GM19324 (cell line): ENCODE data around the gene GAL3ST3.

Source experiments
- ATAC-seq: cut with Tn5 transposase; IDR thresholded peaks from one replicate; pipeline ENCODE4 v1.9.1; 2021; ENCODE audit warnings: mild to moderate bottlenecking, moderate library complexity; ENCODE audit not compliant: unreplicated experiment, low FRiP score

Gene GAL3ST3

DNA sequence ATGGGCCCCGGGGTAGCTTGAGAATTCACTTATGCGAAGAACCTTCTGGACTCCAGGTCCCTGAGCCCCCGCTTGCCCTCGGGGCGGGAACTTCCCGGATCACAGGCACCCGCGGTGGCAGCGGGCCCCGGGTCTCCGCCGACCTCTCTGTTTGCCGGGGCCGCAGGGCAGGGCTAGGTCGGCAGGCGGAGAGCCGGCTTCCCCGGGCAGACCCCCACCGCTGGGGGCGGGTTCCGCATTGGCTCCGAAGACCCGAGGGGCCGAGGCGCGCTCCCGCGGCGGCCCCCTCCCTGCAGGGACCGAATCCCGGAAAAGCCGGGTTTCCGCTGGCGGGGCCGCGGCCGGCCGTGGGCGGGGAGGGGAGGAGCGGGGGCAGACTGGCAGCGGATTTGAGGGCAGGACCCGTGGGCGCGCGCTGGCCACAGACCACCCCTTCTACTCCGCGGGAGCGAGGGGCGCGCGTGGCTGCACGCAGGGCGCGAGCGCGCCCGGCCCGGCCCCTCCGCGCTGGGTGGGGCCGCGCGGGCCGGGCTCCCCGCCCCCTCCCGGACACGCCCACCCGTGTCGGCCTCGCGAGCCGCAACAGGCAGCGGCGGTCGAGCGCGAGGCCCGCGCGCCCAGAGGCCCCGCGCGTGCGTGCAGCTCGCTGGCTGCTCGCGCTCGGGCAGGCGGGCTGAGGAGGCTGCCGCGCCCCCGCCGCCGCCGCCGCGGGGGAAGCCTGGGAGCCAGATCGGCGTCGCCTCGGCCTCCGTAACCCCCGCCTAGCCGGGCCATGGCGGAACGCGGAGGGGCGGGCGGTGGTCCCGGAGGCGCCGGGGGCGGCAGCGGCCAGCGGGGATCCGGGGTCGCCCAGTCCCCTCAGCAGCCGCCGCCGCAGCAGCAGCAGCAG lies 21.0 kb upstream of the GAL3ST3 start, which contains the start of gene PACS1:
TSS of gene PACS1 (plus strand) at position 558 of the 889 bp plus-strand sequence. CDS start at position 773, 215 bp downstream.
- peak; percentile 79 for ATAC-seq

DNA sequence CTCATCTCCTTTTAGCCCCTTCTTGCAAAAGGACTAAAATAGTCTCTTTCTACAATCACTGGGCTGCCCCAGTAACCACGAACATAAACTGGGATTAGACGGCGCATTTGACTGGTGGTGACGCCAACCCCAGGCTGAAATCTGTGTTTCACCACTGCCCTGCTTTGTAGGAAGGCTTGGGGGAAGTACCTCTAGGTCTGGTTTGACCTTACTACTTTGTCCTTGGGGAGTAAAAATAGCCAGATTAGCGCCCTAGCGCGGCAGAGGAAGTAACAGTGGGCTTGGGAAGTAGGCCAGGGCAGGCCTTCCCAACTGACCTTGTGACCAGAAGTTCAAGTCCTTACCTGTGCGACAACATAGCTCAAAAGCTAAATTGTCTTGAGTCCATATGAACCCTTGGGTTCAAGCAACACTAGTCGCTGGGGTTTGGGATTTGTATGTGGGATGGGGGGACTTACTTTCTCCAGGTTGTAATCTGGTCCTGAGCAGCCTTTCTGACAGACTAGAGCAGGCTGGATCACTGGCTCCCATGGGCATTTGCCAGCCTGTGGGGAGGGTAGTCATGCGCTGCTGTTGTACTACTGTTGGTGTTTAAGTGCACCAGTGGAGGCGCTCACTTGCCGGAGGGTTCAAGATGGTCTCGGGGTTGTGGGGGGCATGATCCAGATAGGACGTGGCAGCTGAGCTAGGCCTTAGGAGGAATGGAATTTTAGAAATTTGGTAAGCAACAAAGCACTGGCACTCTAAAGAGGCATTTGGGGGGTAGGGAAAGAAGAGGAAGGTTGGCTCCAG lies 20.2 kb upstream of the GAL3ST3 start:
- ATAC-seq, result peak; percentile 2

- no peak for ATAC-seq
These were observed 19.3 kb upstream of the GAL3ST3 start for GRCh38 chr11:66068154-66068821.

DNA sequence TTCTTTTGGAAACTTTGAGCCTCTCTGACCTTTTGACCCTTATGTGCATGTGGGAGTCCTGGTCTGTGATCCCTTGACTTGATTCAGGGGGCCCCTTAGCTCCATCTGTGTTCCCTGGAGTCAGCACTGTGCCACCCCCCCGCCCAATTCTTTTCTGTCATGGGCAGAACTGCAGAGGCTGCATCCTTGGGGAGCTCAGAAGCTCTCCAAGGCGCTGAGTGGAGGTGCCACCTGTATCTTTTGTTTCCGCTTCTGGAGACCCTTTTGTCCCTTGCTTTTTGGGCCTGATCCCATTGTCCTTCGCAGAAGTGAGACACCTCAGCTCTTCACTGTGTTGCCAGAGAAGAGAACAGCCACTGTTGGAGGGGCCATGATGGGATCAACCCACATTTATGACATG lies 18.7 kb upstream of the GAL3ST3 start:
- ATAC-seq, result no peak

DNA sequence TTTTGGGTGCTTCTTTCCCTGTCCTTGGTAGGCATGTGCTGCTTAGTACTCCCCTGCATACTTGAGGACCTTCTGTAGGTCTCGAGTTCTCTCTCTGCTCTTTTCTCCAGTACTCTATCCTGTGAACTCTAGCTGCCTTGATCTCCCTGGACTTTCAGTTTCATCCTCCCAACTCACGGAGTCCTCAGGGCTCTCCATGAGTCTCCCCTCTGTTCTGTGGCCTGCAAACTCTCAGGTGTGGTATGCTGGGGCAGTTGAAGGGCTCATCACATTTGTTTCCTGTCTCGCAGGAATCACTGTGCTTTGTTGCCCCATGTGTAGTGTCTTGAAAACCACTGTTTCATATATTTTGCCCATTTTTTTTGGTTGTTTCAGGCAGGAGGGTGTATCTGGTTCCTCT lies 17.8 kb upstream of the GAL3ST3 start:
- no peak for ATAC-seq

GRCh38 chr11:66064571-66064970 lies 15.6 kb upstream of the GAL3ST3 start:
- no peak for ATAC-seq

DNA sequence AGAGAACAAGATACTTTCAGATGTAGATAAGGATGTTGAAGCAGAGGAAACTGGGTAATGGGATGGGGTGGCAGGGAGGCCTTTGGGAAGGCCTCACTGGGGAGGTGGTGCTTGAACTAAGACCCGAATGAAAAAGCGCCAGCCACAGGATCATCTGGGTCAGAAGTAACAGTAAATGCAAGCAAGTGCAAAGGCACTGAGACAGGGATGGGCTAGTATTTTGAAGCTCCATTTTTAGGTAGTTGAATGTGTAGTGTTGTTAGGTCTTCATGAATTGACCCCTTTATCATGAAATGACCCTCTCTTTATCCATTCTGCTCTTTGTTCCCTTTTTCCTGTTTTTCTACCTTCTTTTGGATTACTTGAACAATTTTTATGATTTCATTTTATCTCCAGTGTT lies 14.9 kb upstream of the GAL3ST3 start:
- no peak for ATAC-seq

DNA sequence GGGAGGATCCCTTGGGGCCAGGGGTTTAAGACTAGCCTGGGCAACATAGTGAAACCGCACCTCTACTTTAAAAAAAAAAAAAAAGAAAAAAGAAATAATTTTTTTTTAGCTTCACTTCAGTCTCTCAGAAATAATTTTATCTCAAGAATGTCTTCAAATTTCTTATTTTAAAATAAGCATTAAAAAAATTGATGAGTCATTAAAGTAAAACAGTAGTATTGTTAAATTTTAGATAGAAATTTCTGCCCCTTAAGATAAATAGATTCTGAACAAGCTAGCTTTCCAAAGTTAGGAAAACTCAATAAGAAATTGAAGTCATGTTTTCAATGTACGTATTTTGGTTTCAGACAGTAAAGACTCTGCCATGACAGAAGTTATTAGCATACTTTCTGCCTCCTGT lies 13.4 kb upstream of the GAL3ST3 start:
- ATAC-seq, result no peak

- no peak for ATAC-seq
These were observed 12.3 kb upstream of the GAL3ST3 start for GRCh38 chr11:66061268-66061667.

DNA sequence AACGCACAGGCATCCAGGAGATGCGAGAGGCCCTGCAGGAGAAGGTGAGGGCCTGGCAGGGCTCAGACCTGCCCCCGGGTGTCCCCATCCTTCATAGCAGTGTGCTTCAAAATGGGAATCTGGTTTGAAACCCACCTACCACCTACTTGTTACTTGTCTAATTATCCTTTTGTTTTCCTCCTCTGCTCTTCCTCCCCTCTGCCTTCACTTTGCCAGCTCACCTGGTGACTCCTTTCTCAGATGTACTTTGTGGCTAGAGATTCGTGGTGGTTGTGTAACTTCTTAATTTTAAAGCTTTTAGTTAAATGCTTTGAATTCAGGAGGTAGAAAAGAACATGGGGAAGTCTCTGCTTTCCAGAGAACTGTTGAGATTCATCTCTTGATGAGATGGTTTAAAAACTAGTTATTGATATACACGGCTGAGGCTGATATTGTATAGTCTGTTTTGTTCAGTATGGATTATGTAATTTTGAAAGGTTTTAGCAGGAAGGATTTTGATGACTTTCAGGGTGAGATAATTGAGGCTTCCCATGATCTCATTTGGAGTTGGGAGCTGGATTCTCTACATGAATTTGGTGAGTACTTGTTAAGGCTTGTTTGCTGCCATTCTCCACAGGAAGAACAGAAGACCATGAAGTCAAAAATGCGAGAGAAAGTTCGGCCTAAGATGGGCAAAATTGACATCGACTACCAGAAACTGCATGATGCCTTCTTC lies 11.2 kb upstream of the GAL3ST3 start:
- ATAC-seq, result no peak

- ATAC-seq, result no peak
These were observed 7.5 kb upstream of the GAL3ST3 start for GRCh38 chr11:66056501-66056900.

DNA sequence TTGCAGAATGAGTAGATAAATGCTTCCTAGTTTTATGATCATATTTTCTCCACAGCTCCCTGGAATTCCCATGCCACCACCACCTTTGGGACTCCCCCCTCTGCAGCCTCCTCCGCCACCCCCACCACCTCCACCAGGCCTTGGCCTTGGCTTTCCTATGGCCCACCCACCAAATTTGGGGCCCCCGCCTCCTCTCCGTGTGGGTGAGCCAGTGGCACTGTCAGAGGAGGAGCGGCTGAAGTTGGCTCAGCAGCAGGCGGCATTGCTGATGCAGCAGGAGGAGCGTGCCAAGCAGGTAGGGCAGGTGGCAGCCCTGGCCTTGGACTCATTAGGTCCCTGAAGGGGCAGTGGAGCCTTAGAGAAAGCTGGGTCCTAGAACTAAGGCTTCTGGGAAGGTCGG lies 6.1 kb upstream of the GAL3ST3 start:
- no peak for ATAC-seq

GRCh38 chr11:66052664-66052982 lies 3.7 kb upstream of the GAL3ST3 start:
- ATAC-seq, result no peak

DNA sequence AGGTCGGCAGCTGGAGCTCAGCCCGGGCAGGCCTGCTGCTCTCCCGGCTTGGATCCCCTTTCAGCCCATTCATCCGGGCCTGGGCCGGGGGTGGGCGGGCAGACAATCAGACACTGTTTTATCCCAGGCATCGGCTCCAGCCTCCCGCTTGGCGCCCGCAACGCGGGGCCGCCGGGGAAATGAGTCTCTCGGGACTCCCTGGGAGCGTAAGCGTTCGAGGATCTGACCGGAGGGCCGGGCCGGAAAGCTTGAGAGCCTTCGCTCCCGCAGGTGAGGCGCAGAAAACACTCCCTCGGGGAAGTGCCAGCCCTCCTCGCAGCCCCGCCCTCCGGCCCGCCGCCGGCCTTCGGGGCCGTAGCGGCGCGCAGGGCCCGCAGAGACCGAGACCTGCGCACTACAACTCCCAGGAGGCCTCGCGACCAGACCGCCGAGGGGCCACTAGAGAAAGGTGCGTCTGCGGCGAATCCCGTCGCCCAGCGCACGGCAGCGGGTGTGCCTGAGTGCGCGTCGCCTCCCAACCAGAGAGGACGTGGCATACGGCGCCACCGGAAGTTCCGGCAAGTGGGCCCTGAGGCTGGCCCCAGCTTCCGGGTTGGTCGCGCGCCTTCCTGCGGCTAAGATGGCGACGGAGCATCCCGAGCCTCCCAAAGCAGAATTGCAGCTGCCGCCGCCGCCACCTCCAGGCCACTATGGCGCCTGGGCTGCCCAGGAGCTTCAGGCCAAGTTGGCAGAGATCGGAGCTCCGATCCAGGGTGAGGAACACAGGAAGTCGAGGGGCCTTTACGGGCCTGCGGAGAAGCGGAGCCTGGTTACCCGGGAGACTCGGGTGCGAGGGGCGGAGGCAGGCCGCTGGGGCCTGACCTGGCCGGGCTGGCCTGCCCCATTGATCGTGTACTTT lies 3.1 kb upstream of the GAL3ST3 start, which contains the start of gene SF3B2:
TSS of gene SF3B2 (plus strand) at position 599 of the 898 bp plus-strand sequence. CDS start at position 620, 21 bp downstream.
- ATAC-seq, result peak; percentile 96

- no peak for ATAC-seq
These were observed 2.4 kb upstream of the GAL3ST3 start for GRCh38 chr11:66051371-66051765.

DNA sequence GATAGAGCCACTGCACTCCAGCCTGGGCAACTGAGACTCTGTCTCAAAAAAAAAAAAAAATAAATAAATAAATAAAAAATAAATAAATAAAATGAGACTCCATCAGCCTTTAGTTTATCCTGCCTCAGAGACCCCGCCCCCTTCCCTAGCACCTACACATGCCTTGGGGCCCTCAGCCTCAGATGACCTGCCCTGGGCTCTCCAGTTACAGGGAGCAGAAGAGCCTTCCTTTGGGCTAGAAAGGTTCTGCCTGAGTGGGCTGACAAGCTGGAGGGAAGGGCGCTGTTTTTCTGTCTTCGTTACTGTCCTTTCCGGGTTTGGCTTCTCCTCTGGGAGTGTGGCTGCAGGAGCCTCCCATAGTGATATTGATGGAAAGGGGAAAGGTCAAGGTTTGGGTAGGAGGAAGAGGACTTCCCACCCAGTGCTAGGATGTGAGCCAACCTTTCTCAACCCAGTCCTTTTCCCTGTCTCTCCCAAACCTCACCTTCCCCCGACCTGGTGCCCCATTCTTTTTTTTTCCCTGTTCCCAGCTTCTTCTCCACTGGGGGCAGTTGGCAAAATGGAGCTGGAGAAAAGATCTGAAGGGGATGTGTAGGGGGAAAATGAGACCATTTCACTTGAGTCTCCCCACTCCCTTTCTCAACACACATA lies 1.7 kb upstream of the GAL3ST3 start:
- ATAC-seq, result no peak

- no peak for ATAC-seq
These were observed 1.2 kb downstream of the GAL3ST3 start for GRCh38 chr11:66047541-66048365.

- ATAC-seq, result no peak
These were observed 2.1 kb downstream of the GAL3ST3 start for GRCh38 chr11:66046901-66047300.
